Stimulated activated naive B cell treated with anti-CD40 and anti-IgM and Interleukin-4, amounts not matched to agents 10 μg/mL and 1 μg/mL and 100 μg/mL, for 72 hours (primary cell): ENCODE results near the gene IFNA5.
A peak's percentile ranks its signal among the peaks of the same experiment; 100 is the strongest.

ENCODE experiments used
- ATAC-seq, 2 donors: fragments of 150-1000 bp; cut with Tn5 transposase; replicated peaks; 2 replicates each; pipeline ENCODE4 v1.10.0; 2021; ENCODE audit warnings: moderate library complexity in 1 of 2
- DNase-seq: peaks from one replicate; pipeline ENCODE4 v3.0.0; 2021
- H3K27ac Mint-ChIP-seq: one replicate; pipeline ENCODE4 v1.8.0; 2022; ENCODE audit warnings: mild to moderate bottlenecking, mixed read lengths
- H3K27me3 Mint-ChIP-seq, 2 donors: one replicate each; pipeline ENCODE4 v1.8.0; 2022; ENCODE audit warnings: mixed read lengths in 2 of 2
- H3K36me3 Mint-ChIP-seq, 2 donors: one replicate each; pipeline ENCODE4 v1.8.0; 2022; ENCODE audit warnings: mixed read lengths in 2 of 2, mild to moderate bottlenecking in 1 of 2
- H3K4me1 Mint-ChIP-seq, 2 donors: one replicate each; pipeline ENCODE4 v1.8.0; 2022; ENCODE audit warnings: mixed read lengths in 2 of 2, mild to moderate bottlenecking in 1 of 2
- H3K4me3 Mint-ChIP-seq, 2 donors: one replicate each; pipeline ENCODE4 v1.8.0; 2022; ENCODE audit warnings: mild to moderate bottlenecking in 2 of 2, mixed read lengths in 2 of 2, moderate library complexity in 1 of 2
- H3K9me3 Mint-ChIP-seq, 2 donors: one replicate each; pipeline ENCODE4 v1.8.0; 2022; ENCODE audit warnings: mixed read lengths in 2 of 2, mild to moderate bottlenecking in 1 of 2

Gene IFNA5

DNA sequence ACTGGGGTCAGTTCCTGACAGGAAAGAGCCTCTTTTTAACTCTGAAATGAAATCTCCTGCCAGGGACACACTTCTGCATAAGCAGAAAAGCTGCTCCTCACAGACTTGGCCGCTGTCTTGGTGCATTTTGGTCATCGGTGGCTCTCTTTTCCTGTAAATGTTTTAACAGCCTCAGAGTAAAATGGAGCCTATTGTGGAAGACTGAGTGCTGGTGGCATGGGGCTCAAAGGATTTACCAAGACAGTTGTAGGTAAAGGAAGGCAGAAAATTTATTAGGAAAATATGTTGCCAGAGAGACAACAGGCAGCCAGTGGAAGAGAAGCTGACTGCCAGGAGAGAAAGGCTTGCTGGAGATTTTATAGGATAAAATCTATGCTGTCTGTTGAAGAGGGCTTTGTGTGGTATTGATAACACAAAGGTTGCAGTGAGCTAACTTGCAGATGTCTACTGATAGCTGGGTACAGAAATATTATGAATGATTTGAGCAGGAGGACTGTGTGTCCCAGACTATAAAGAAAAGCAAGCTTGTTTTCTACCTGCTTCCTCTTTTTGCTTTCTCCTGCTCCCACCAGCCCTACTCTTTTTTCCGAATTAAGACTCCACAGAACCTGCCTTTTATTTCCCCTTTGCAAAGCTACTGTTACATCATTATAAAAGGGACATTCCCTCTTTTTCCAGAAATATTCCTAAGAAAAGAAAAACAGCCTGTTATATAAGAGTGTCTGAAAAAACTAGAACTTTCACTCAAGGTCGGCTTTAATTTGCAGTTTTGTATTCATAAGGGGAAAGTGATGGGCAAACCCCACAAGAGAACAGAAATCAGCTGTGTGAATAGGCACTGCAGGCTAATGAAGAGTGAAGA is 37.4 kb downstream of the IFNA5 start:
- Mint-ChIP-seq H3K27ac (no peak overlapping the region), H3K27me3 (peaks cover 8 to 11% of the 10 kb centered on the region in 2 donors), H3K4me3 (no peak overlapping the region), H3K9me3 (peaks cover 4 to 7% of the 10 kb centered on the region in 2 donors), H3K36me3 (peaks cover 0 to 3% of the 10 kb centered on the region in 2 donors), H3K4me1 (peaks cover 12 to 35% of the 10 kb centered on the region in 2 donors)
- no peak for DNase-seq
- ATAC-seq, result peak; percentile 86 to 90

DNA sequence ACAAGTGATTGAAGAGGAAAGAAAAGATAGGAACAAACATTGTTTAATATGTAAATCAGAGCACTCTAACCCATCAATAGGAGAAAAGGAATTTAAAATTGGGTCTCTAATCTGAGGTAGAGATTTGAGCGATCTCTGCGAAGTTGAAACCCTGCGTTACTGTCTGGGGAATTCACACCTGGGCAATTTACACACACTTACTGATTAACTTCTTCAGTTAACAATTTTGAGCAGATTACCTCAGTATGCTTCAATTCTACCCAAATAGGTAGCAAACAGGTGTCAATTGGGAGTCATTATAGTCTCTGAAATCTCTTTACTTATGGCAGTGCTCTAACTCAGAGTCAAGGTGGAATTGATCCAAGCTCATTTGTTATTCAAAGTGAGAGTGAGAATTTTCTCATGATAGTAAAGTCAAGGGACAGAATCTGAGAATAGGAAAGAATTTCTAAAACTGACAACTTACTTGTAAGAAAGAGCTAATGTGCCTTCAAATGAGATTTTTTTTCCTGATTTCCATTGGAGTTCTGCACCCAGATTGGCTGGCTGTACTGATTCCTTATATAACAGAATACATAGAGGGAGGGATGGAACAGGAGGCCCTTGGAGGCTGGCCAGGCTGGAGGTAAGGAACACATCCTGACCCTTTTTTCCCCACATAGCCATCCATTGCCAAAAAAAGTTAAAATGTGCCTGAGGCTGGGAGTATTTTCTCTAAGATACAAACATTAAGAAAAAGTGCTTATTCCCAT is 38.2 kb downstream of the IFNA5 start:
- Mint-ChIP-seq H3K4me3 (no peak overlapping the region), H3K36me3 (peaks cover 0 to 3% of the 10 kb centered on the region in 2 donors), H3K27ac (no peak overlapping the region), H3K27me3 (peaks cover 8 to 11% of the 10 kb centered on the region in 2 donors), H3K9me3 (peaks cover 4 to 7% of the 10 kb centered on the region in 2 donors), H3K4me1 (peaks cover 12 to 35% of the 10 kb centered on the region in 2 donors)
- ATAC-seq (no peak), DNase-seq (no peak)

DNA sequence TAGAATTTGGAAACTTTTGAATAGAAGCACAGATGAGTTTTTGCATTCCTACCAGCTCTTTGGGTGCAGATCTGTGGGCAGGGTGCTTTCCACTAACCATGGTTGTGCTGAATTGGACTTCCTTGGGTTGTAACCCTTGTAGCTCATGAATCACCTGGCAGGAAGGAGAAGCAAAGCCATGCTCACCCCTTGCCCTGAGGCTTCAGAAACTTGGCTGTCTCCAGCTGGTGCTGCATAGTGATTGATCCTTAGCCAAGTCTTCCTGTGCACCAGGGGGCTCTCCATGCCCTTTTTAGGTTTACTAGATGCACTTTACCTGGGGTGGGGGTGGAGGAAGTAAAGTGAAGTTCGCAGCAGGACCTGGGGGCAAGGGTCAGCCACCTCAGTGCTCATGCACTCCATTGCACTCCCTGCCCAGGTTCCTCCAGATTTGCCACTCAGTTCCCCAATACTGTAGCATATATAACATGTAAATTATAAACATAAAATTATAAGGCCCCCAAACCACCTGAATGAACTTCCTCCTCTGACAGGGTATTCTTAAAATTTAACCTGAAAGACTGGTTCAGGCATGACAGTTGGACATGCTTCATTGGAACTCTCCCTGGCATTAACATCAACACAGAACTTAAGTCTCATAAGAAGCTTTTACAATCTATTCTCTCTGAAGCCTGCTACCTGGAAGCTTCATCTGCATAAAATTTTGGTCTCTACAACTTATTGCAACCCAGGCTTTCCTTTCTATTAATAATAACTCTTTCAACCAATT is 39.5 kb downstream of the IFNA5 start:
- H3K9me3 Mint-ChIP-seq, result peaks cover 0 to 2% of the 10 kb centered on the region in 2 donors
- DNase-seq (no peak), ATAC-seq (peak; percentile 24 to 33)
- H3K4me3 Mint-ChIP-seq, result no peak overlapping the region
- H3K27me3 Mint-ChIP-seq, result peaks cover 0 to 3% of the 10 kb centered on the region in 2 donors
- peaks cover 12 to 35% of the 10 kb centered on the region in 2 donors for H3K4me1 Mint-ChIP-seq
- H3K36me3 Mint-ChIP-seq, result no peaks in the 10 kb centered on the region
- no peak overlapping the region for H3K27ac Mint-ChIP-seq

DNA sequence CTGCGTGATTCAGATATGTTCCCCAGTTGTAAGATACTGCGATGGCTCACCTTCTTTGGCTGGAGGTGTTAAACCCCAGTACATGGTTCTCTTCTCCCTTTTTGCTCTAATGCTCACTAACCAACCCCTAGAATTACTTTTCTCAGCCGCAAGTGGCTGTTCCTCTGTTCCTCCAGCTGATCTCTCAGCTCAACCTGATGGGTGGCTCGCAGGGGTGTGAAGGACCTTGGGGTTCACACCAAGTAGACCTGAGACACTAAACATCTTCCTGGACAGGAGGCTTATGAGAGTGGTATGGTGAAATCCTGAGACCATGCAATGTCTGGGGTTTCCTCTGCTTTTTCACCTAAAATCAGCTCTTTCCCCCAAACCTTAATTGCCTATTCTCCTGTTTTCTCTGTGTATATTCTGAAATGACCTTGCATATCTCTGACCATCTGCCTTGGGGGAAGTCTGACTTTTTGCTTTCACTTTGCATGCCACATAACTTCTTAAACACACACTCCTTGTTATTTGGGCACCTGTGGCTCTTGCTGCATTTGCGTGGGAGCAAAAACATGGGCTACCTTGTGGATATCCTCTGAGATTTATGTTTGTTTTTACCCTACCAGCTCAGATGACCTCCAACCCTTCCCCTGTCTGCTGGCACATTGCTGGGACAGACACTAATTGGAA is 49.4 kb downstream of the IFNA5 start:
- Mint-ChIP-seq H3K27me3 (peaks cover 13 to 14% of the 10 kb centered on the region in 2 donors), H3K4me3 (no peak overlapping the region), H3K9me3 (no peaks in the 10 kb centered on the region), H3K4me1 (peaks cover 4 to 6% of the 10 kb centered on the region in 2 donors), H3K27ac (no peak overlapping the region), H3K36me3 (no peaks in the 10 kb centered on the region)
- no peak for ATAC-seq
- no peak for DNase-seq
